Measurements from ENCODE around the gene GPATCH4.

GPATCH4 gene

GRCh38 chr1:156544592-156545102 lies 56.6 kb downstream of the GPATCH4 start:
- no peak for DNase-seq
